HG03103 (cell line): ENCODE results near the gene INTS1.

Experiments
- ATAC-seq: cut with Tn5 transposase; IDR thresholded peaks from one replicate; pipeline ENCODE4 v1.9.1; 2021; ENCODE audit warnings: low read depth; ENCODE audit not compliant: unreplicated experiment

INTS1 gene

GRCh38 chr7:1511444-1512422, 7.5 kb upstream of the INTS1 start:
- ATAC-seq, result no peak

- no peak for ATAC-seq
Observed at GRCh38 chr7:1510780-1511154, 6.6 kb upstream of the INTS1 start.

- ATAC-seq, result no peak
Observed at GRCh38 chr7:1509226-1509625, 5.0 kb upstream of the INTS1 start.

GRCh38 chr7:1508277-1508758, 4.1 kb upstream of the INTS1 start:
- no peak for ATAC-seq

DNA sequence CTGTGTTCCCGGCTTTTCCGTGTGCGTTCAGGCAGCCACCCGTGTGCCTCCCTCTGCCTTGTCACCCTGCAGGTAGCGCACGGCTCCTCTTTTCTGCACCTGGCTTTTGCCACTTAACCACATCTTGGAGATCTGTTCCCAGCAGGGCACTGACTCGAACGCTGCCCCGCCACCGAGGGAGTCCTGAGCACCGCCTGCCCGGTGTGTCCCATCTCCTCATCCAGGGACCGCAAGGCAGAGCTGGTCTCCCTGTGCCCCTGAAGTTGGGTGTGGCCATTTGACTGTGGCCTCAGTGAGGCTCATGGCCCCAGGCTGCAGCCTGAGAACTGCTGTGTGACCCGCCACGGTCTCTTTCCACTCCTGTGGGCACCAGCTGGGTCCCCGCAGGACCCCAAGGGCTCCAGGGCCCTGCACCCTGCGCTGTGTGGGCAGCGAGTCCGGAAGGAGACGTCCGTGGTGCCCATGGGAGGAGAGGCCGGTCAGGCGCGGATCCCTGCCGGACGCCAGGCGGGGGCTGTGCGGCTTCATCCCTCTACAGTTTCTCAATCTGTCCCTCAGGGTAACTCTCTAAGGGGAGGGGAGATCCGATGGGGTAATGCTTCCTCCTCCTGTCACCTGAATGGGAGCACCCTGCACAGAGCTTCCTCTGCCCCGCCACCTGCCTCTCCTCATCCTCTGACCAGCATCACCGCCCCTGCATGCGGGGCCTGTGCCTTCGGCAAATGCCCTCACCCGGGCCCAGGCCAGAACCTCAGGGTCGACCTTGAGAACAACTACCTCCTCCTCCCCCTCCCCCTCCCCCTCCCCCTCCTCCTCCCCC, 1.8 kb upstream of the INTS1 start:
- ATAC-seq, result no peak

GRCh38 chr7:1503390-1503789, 799 bp downstream of the INTS1 start:
- ATAC-seq, result no peak

DNA sequence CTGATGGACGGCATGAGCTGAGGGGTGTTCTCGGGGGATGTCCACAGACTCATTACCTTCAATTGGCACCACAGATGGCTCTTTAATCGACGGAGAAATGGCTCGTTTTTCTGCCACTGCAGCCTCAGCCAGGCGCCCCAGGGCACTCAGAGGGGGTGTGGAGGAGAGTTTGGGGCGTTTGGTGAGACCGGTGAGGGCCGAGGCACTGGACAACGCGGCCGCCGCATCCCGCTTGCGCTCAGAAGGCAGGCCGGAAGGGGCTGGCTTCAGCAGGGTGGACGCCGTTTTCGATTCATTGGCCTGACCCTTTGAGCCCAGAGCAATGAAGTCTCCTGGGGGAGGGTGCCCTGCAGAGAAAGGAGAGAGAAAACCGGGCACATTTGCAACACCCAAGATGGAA, 1.3 kb downstream of the INTS1 start:
- no peak for ATAC-seq

- ATAC-seq, result no peak
Observed at GRCh38 chr7:1501487-1502270, 2.5 kb downstream of the INTS1 start.

- no peak for ATAC-seq
Observed at GRCh38 chr7:1500064-1500807, 4.0 kb downstream of the INTS1 start.

GRCh38 chr7:1499367-1500029, 4.7 kb downstream of the INTS1 start:
- ATAC-seq, result no peak

GRCh38 chr7:1498370-1499305, 5.6 kb downstream of the INTS1 start:
- no peak for ATAC-seq

GRCh38 chr7:1497293-1497927, 6.8 kb downstream of the INTS1 start:
- no peak for ATAC-seq

DNA sequence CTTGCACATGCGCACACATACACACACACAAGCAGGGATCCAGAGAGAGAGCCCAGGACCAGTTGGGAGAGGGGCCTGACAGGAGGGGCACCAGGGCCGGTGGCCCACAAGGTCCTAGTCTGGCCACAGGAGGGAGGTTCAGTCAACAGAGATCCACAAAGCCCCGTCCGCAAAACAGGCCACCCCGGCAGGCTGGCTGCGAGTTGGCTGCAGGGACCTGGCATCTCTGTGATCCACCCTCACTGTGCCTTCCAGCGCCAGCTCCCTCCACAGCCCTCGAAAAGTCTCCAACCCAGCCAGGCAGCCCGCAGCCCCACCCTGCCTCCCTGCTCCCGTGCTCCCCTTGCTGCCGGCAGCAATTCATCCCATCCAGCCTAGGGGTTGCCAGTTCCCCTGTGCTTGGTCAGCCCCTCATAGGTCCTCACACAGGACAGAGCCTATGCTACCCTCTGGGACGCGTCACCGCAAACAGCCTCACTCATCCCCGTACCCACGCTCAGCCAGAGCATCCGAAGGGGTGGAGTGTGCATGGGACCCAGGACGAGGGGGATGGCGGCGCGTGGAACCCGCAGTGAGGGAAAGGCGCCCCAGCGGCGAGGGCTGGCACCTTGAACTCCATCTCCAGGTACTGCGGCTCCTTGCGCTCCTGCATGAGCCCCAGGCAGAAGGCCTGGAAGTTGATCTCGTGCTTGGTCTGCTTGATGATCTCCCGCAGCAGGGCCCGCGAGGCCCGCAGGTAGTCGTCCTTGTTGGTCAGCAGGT, 7.5 kb downstream of the INTS1 start:
- ATAC-seq, result no peak

DNA sequence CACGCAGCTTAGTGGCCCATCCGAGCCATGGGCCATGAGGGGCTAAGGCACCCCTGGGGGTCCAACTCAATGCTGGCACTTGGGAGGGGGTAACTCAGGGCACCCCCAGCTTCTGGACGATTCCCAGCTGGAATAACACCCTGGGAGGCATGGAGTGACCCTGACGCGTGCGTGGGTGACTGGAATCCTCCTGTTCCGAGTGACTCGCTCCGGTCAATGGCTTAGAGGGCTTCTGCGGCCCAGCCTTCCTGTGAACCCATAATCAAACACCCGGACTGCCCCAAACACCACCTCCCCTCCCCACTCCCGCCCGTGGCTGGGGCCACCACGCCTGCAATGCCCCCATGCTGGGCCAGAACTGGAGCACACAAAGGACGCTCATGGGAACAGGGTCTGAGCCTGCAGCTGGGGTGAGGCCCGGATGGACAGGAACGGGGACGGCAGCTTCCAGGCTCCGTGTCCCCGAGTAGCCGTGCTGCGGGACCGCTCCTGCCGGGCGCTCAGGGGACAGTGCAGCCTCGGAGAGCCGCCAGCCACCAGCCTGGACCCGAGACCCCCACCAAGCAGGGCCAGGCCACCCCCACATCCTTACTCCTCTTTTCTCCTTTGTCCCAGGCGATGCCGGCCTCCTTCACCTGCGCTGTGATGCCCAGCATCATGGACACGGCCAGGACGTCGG, 8.5 kb downstream of the INTS1 start:
- no peak for ATAC-seq

DNA sequence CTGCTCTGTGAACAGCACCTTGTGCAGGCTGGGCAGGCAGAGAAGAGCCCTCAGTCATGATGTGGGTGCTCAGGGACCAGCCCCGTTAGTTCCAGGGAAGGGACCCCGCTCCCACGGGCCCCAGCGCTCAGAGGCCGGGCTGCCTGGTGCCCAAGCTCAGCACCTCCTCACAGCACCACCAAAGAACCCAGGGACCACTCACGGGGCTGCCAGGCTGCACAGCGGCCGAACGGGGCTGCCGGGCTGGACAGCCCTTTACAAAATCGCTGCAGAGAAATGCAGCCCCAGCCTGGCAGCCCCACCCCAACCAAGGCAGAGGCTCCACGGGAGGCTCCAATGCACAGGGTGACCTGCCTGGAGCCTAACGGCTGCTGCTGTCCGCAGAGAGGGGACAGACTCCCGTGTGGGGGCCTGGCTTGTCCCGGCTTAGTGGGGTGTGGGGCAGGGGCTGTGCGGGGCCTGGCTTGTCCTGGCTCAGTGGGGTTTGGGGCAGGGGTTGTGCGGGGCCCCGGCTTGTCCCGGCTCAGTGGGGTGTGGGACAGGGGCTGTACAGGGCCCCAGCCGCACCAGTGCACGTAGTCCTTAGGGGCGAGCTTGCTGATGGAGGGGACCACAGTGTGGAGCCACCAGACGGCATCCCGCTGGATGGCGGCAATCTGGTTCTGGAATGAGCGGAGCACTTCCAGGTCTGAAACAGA, 9.2 kb downstream of the INTS1 start:
- ATAC-seq, result no peak

DNA sequence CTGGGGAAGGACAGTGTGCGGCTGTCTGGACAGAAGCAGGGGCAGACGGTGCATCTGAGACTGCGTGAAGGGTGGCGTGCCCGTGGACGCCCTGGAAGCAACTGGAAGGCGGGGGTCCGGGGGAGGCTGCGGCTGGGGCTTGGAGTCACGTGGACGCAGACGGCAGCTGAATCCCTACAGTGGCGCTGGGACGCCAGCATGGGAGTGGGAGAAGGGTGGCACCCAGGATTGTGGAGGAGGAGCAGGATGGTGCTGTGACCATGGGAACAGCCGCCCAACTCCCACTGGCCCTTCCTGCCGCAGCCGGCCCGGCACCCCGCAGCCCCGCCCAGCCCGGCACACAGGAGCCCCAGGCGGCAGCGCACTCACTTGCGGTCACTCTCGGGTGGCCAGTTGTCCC, 9.7 kb downstream of the INTS1 start:
- ATAC-seq, result no peak
